ENCODE measurements around the gene GP1BB. TPM values are rescaled to one million over a fixed set of nuclear protein-coding genes. Genes with fewer than 3 reads are reported as not detected.

GP1BB gene
- polyA plus RNA-seq, 1 donor from 2014 or later: 42.0 TPM

GRCh38 chr22:19745155-19746101, 22.1 kb downstream of the GP1BB start:
- H3K27ac ChIP-seq (ENCODE audit: low read length): no peak overlapping the region
- H3K79me2 ChIP-seq (replicated peaks; ENCODE audit: insufficient read depth, low read length): no peaks in the 10 kb centered on the region
- H3K9me3 ChIP-seq (ENCODE audit: low read length): no peaks in the 10 kb centered on the region
- H3K9ac ChIP-seq (ENCODE audit: low read length): no peak overlapping the region
- no peaks in the 10 kb centered on the region for H3K27me3 ChIP-seq (ENCODE audit: insufficient read depth, low read depth, low read length)
- H4K20me1 ChIP-seq (ENCODE audit: insufficient read depth): no peaks in the 10 kb centered on the region
- H3K9me2 ChIP-seq (ENCODE audit: insufficient read depth, low read length): no peaks in the 10 kb centered on the region
- H2AFZ ChIP-seq (ENCODE audit: low read depth, low read length): no peak overlapping the region
- no peak for TF ChIP-seq CTCF (IDR thresholded peaks at IDR 0.05; ENCODE audit: poor library complexity, severe bottlenecking)
- TF ChIP-seq MXI1 (conservative IDR thresholded peaks at IDR 0.05; ENCODE audit: poor library complexity, severe bottlenecking): no peak
- TF ChIP-seq EP300 (conservative IDR thresholded peaks at IDR 0.05; ENCODE audit: poor library complexity, severe bottlenecking): no peak
- no peak for TF ChIP-seq RAD21 (conservative IDR thresholded peaks at IDR 0.05)
- no peak for TF ChIP-seq POLR2AphosphoS5 (IDR thresholded peaks at IDR 0.05)
- TF ChIP-seq TAF1 (IDR thresholded peaks at IDR 0.05; ENCODE audit: low read depth): no peak
- TF ChIP-seq REST (IDR thresholded peaks at IDR 0.05; ENCODE audit: borderline replicate concordance): no peak
- TF ChIP-seq SMC3 (conservative IDR thresholded peaks at IDR 0.05; ENCODE audit: poor library complexity): no peak
- TF ChIP-seq EZH2 (IDR thresholded peaks at IDR 0.05; ENCODE audit: borderline replicate concordance, insufficient read depth, low read length, poor library complexity, severe bottlenecking): no peak
- H3K4me2 ChIP-seq (ENCODE audit: low read length): no peak overlapping the region
- no peaks in the 10 kb centered on the region for H3F3A ChIP-seq (ENCODE audit: insufficient read depth, low read length, poor library complexity, severe bottlenecking)
- no peak overlapping the region for H3K4me3 ChIP-seq (ENCODE audit: low read length)
- no peaks in the 10 kb centered on the region for H3K36me3 ChIP-seq (ENCODE audit: insufficient read depth, low read length)

- H3K27ac ChIP-seq (ENCODE audit: low read length): no peak overlapping the region
- no peak for TF ChIP-seq TAF1 (IDR thresholded peaks at IDR 0.05; ENCODE audit: low read depth)
- no peak for TF ChIP-seq EP300 (conservative IDR thresholded peaks at IDR 0.05; ENCODE audit: poor library complexity, severe bottlenecking)
- H3K36me3 ChIP-seq (ENCODE audit: insufficient read depth, low read length): no peaks in the 10 kb centered on the region
- H3K79me2 ChIP-seq (replicated peaks; ENCODE audit: insufficient read depth, low read length): no peaks in the 10 kb centered on the region
- no peak overlapping the region for H3K4me2 ChIP-seq (ENCODE audit: low read length)
- H3K4me3 ChIP-seq (ENCODE audit: low read length): no peak overlapping the region
- no peaks in the 10 kb centered on the region for H4K20me1 ChIP-seq (ENCODE audit: insufficient read depth)
- no peaks in the 10 kb centered on the region for H3K9me2 ChIP-seq (ENCODE audit: insufficient read depth, low read length)
- no peak overlapping the region for H2AFZ ChIP-seq (ENCODE audit: low read depth, low read length)
- no peak overlapping the region for H3K9ac ChIP-seq (ENCODE audit: low read length)
- no peaks in the 10 kb centered on the region for H3F3A ChIP-seq (ENCODE audit: insufficient read depth, low read length, poor library complexity, severe bottlenecking)
- no peaks in the 10 kb centered on the region for H3K9me3 ChIP-seq (ENCODE audit: low read length)
- H3K27me3 ChIP-seq (ENCODE audit: insufficient read depth, low read depth, low read length): peaks cover 2% of the 10 kb centered on the region
Observed at GRCh38 chr22:19746726-19747125, 23.4 kb downstream of the GP1BB start.
